ENCODE measurements around the gene CNOT4.

Gene CNOT4, protein sequence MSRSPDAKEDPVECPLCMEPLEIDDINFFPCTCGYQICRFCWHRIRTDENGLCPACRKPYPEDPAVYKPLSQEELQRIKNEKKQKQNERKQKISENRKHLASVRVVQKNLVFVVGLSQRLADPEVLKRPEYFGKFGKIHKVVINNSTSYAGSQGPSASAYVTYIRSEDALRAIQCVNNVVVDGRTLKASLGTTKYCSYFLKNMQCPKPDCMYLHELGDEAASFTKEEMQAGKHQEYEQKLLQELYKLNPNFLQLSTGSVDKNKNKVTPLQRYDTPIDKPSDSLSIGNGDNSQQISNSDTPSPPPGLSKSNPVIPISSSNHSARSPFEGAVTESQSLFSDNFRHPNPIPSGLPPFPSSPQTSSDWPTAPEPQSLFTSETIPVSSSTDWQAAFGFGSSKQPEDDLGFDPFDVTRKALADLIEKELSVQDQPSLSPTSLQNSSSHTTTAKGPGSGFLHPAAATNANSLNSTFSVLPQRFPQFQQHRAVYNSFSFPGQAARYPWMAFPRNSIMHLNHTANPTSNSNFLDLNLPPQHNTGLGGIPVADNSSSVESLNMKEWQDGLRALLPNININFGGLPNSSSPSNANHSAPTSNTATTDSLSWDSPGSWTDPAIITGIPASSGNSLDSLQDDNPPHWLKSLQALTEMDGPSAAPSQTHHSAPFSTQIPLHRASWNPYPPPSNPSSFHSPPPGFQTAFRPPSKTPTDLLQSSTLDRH

DNA sequence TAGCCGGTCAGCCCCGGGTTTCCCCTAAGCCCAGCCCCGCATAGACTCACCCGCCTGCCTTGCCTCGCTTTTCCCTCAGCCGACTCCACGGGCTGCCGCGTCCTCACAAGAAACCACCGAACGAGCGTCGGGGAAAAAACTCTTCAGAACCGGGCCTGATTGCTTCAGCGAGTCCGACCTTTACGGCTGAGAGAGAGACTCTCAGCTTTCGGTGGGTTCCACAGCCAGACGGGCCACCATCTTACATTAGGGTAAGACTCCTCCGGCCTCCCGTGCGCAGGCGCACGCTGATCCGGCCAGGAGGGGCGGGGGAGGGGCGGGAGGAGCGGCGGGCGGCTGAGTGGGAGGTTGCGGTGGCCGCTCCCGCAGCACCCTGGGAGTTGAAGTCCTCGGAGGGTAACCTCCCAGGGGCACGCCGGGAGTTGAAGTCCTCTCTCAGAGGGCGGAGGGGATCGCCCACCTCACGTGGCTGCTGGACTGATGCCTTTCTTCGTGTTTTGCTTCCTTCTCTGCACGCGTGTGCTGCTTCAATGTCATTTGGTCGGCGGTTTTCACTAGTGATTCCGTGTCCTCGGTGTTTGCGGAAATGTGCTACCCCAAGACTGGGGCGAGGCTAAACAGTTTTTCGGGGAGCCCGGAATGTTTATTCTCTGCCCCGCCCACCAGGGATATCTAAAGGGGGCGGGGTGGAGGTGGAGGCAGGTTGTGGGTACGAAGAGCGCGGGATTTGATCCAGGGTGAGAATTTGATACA is at the start of gene CNOT4:
CNOT4 (minus strand) TSS at position 264 of the 753 bp plus-strand sequence. CDS start 71,771 bp downstream, outside the sequence.
- DNase-seq: peak; percentile 97

DNA sequence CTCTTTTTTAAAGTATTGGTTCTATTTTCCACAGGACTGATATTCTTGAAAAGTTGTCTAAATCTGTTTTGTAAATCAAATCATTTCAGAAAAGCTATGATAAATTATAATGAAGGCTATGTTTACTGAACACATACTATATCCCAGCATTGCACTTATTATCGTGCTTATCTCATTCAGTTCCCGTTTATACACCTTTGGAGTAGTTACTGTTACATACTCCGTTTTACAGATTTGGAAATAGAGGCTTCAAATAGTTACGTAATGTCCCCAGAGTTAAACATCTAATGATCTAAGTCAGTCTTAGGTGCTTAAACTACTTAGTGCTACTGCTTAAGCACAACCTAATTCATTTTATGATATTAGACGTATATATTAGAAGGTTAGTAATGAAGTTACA is 49.0 kb upstream of the CNOT4 start:
- no peak for DNase-seq

DNA sequence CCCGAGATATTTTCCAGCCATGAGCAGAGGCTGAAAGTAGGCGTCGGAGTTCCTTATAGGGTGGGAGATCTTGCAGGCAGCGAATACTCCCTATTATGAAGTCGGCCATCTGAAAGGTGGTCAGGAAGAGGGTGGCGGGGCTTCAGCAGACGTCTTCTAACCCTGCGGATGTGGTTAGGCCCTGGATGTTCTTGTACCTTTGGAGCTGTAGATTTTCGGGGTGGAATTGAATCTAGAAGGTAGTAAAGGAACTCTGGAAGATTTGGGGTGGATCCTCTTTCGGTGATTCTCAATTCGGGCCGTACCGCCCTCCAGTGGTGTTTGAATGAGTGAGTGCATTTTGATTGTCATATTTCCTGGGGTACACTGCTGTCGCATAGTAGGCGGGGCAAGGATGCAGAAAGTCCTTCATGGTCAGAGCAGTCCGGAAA is 48.5 kb upstream of the CNOT4 start:
- peak; percentile 83 for DNase-seq

DNA sequence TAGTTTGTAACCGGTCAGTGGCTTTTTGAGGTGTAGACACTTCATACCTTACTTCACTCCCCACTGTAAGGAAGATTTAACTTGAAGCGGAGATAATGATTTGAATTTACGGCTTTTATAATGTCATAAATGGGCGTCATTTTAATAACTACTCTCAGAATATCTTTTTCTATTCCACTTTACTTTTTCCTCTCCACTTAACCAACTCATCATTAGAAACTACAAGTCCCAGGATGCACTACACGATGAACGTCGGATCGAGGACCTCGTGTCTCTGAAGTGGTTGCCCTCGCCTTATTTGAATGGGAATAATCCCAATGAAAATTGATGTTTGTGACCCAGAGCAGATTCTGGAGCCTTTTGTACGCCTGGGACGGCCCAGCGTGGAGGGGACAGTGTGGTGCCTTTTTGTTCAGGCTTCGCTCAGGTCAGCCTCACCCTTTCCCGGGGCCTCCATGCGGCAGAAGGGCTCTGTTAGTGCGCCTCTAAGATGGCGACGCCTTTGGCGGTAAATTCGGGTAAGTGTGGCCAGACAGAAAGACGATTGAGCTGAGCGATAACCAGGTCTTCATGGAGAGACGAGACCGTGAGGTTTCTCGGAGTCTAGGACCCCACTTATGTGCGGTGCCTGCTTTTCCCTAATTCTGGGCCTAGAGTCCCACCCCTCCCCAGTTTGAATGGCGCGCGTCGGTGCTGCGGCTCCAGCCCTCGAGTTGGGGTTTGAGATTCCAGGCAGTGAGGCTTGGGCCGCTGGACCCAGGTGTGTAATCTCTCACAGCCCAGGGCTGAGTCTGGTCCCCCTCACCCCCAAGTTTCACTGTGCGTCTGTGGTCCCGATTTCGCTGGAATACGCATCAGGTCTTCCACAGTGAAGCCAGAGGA is 47.8 kb upstream of the CNOT4 start, which contains the start of gene NUP205:
NUP205 (plus strand) TSS at position 463 of the 882 bp plus-strand sequence; CDS start at position 491, 28 bp downstream.
- peak; percentile 87 for DNase-seq

DNA sequence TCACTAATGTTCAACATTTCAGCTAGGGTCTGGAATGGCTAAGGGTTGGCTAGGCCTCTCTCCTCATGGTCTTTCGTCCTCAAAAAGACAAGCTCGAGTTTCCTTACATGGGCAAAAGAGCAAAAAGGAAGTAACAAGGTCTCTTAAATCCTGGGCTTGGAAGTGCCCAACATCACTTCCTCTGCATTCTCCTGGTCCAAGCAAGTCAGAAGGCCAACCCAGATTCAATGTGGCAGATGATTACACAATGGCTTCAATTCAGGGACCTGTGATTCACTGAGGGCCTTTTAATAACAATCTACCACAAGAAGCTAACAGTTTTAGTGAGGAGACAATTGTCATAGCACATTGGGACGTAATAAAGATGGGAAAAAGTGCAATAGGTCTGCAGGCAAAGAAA is 43.4 kb upstream of the CNOT4 start:
- no peak for DNase-seq

DNA sequence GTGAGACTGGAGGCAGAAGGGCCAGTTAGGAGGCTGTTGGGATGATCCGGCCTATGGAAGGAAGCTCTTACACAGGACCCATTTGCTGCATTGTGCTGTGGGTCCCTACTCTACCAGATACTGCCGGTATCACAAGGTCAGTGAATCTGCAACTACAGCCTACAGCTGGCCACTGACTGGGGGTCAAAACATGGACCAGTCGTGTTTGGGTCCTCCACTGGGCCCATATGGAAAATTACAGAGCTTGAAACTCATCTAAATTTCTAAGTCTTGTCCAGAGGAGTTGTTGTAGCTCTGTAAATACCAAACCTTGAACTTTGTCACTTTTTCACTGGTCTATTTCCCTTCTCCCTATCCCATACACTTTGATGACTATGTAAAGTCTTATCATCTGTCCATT is 42.2 kb upstream of the CNOT4 start:
- DNase-seq: no peak

DNA sequence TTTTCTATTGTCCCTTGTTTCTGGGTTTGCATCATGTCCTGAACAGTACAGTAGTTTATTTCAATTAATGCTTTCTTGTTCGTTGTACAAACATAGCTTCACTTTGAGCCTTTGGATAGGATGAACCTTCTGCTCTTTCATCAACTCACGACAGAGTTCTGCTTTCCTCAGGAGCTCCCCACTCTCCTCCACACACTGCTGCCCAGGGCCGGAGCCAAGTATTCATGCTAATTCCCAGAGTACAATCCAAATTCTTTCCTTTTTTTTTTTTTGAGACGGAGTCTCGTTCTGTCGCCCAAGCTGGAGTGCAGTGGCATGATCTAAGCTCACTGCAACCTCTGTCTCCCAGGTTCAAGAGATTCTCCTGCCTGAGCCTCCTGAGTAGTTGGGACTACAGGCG is 40.3 kb upstream of the CNOT4 start:
- DNase-seq: no peak

DNA sequence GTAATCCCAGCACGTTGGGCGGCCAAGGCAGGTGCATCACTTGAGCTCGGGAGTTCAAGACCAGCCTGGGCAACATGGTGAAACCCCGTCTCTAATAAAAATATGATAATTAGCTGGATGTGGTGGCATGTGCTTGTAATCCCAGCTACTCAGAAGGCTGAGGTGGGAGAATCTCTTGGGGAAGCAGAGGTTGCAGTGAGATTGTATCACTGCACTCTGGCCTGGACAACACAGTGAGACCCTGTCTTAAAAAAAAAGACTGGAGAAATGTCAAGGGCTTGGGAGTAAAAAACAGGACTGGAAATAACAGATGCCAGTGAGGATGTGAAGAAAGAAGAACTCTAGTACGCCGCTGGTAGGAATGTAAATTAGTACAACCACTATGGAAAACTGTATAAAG is 31.1 kb upstream of the CNOT4 start:
- no peak for DNase-seq

DNA sequence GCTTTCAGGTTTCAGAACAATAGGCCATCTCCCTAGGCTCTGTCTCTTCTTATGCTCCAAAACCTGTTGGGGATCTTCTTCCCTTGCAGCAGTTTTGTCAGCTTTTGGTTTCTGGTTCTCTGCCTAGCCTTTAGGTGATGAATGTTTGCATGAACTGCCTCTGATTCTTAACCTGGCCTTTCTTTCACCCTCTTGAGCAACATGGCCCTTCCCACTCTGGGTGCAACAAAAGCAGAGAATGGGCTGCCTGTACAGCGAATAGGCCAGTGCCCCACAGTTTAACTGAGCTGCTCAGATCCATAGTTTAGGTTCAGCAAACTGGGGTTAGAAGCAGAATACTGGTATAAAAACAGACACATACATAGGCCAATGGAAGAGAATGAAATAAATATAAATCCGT is 29.7 kb upstream of the CNOT4 start:
- no peak for DNase-seq

DNA sequence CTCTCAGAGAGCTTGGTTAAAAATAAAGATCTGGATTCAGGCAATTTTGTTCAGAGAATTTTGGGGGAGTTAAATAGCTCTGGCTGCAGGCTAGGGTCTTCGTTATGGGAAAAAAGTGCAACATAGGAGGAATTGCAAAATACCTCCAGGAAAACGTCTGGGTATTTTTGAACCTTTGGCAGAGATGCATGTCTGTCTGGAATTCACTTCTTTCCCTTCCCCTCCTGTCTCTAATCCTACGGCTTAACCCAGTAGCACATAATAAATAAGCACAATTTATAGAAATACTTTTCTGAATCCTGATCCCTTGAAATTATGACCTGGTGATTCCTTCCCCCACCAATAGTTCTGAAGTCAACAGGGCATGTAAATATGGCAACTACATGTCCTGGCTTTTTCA is 28.5 kb upstream of the CNOT4 start:
- no peak for DNase-seq

DNA sequence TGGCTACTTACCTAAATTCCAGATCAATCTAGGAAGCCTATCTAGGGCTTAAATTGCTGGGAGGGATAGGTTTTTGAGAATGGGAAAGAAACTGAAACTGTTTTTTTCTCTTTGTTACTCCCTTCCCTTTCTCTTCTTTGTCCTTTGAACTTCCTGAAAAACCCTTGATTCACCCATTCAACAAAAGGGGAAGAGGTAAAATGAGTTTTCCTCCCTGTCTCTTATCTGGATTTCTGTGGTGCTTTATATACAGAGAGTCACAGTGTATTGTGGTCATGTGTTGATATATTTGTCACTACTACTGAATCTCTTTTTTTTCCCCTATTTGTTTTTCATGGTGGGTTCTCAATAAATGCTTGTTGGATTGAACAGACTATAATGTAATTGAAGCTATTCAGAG is 28.0 kb upstream of the CNOT4 start:
- no peak for DNase-seq

DNA sequence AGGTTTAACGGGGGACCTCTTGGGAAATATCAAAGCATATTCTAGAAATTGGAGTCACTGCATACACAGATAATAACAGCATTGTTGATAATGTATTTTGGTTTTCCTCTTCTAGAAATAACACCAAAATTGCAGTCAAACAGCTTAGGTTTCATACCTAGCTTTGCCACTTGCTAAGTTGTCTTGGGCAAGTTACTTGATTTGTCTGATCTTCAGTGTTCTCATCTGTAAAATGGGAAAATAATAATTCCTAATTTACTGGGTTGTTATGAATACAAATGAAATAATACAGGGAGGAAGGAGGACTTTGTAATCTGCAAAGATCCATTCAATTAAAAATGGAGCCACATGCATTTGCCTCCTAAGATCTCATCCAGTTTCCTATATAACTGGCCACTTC is 27.6 kb upstream of the CNOT4 start:
- no peak for DNase-seq

DNA sequence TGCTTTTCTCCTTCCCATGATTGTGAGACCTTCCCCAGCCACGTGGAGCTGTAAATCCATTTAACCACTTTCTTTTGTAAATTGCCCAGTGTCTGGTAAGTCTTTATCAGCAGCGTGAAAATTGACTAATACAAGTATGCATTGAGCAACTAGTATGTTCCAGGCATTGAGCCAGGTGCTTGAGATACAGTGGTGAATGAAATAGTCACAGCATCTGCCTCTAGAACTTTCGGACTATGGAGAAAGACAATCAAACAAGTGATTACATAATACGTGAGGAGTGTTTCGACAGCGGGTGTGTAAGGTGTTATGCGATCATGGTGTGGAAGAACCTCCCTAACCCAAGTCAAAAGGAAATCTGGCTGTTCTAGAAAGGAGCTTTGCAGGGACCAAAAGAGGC is 26.2 kb upstream of the CNOT4 start:
- DNase-seq: no peak

DNA sequence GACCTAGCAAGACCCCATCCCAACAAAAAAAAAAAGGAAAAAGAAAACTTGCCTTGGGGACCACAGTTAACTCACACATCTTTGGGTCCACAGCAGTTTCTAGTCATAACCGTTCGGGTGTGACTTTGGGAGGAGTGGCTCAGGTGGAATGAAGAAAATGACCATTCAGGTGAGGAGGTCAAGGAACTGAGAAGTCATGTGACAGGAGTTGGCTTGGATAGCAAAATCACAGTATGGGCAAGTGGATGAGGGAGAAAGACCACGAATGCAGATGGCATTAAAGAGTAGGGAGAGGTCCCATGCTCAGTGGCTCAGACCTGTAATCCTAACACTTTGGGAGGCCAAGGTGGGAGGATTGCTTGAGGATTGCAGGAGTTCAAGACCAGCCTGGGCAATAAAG is 17.1 kb upstream of the CNOT4 start:
- DNase-seq: no peak

DNA sequence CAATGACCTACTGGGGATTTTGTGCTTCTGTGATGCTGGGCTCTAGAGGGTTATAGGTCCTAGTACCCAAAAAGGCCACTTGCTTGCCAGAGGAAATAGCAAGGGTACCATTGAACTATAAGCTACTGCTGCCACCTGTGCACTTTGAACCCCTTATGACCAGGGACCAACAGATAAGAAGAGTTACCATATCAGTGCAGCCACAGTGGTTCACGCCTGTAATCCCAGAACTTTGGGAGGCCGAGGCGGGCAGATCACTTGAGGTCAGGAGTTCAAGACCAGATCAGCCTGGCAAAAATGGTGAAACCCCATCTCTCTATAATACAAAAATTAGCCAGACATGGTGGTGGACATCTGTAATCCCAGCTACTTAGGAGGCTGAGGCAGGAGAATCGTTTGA is 15.5 kb upstream of the CNOT4 start:
- no peak for DNase-seq

DNA sequence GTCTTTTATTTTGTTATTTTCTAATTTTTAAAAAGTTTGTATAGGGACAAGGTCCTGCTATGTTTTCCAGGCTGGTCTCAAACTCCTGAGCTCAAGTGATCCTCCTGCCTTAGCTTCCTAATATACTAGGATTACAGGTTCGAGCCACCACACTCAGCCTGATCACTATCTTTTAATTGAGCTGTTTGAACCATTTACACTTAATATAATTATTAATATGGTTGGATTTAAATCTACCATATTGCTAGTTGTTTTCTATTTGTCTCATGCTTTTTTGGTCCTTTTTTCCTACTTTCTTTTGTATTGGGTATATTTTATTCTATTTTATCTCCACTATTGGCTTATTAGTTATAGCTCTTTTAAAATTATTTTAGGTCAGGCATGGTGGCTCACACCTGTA is 13.2 kb upstream of the CNOT4 start:
- DNase-seq: no peak

DNA sequence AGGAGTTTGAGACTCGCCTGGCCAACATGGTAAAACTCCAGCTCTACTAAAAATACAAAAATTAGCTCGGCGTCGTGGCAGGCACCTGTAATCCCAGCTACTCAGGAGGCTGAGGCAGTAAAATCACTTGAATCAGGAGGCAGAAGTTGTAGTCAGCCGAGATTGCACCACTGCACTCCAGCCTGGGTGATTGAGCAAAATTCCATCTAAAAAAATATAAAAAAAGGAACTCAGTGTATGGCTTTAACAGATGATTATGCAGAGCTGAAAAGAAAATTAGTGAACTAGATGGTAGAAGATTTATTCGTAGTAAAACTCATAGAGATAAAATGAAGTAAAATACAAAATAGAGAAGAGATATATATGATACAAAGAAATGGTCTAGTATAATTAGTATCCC is 12.6 kb upstream of the CNOT4 start:
- no peak for DNase-seq

DNA sequence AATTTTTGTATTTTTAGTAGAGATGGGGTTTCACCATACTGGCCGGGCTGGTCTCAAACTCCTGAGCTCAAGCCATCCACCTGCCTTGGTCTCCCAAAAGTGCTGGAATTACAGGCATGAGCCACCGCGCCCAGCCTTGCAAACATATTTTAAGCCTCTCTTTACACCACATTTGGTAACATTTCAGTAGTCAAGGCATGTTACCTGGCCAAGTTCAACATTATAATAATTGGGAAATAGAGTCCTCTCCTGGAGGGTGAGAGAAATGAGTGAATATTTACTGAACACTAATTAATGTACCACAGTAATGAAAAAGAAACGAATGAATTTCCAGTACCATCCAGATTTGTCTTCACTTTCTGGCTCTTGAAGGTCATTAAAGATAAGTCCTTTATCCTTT is 10.0 kb upstream of the CNOT4 start:
- DNase-seq: no peak

DNA sequence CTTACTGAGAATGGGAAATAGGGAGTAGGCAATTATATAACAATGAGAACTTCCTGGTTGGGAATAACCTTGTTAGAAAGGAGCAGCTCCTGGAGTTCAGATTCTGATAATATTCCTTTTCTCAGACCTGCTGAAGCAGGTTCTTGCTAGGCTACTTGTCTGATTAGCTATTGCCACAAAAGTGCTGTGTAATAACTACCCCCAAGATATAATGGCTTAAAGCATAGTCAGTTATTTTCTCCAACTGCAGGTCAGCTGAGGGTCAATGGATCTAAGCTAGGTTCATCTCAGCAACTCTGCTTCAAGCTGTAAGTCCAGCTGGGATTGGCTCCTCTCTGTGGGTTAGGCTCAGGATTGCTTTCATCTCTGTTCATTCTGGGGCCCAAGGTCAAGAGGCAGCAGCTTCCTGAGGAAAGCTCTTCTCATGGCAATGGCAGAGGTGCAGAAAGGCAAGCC is 9.4 kb upstream of the CNOT4 start:
- DNase-seq: no peak

DNA sequence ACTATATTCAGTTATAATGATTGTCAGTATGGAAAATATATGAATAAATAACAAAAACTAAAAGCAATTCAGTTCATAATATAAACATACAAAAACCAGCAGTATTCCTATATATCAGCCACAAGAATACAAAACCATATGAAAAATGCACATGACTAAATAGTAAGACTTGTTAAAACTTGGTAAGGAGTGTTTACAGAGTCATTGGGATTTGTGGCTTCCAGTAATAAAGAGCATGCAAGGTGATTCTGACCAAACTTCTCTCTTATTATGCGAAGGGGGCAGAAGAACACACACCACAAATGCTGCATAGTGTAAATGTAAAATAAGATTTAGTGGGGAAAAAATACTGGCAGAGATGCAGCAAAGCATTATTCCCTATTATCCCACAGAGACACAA is 8.8 kb upstream of the CNOT4 start:
- DNase-seq: no peak

DNA sequence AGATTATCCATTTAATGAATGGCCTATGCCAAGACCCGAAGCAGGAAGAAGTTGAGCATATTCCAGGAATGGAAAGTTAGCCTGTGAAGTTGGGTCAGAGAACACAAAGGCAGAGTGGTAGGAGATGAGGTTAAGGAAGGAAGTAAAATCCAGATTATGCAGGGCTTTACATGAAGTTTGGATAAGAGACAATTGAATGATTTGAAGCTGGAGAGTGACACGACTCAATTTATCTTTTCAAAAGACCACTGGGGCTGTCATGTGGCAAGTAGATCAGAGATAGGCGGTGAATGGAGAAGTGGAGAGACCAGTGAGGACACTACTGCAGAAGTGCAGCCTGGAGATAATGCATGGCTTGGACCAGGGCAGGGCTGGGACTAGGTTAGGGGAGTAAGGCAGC is 7.2 kb upstream of the CNOT4 start:
- DNase-seq: no peak

DNA sequence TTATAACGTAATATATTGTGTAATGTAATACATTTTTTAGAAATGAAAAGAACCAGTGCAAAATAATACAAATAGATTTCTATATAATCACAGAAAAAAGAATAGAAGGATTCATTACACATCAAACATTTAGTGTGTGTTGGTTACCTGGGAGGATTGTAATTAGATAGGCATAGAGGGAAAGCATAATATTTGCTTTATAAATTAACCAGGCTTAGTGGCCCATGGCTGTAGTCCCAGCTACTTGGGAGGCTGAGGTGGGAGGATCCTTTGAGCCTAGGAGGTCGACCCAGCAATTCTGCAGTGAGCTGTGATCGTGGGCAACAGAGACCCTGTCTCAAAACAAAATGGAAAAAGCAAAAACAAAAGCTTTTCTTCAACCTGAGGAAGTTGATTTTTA is 5.0 kb upstream of the CNOT4 start:
- no peak for DNase-seq

Measured in CD4-positive, alpha-beta T cell treated with Interleukin-17A for 1 hour (primary cell).